Chondrocyte (in vitro differentiated cells): ENCODE results near the gene EIPR1. TPM values are rescaled to one million over a fixed set of nuclear protein-coding genes. Genes with fewer than 3 reads are reported as not detected.

Experiments used
- DNase-seq: peaks from one replicate; pipeline ENCODE4 v3.0.0; 2021; ENCODE audit warnings: mixed read lengths, low spot score
- H3K27ac Mint-ChIP-seq: one replicate; pipeline ENCODE4 v1.8.0; 2021; ENCODE audit warnings: mild to moderate bottlenecking, moderate library complexity, mixed read lengths; ENCODE audit not compliant: unreplicated experiment
- H3K27me3 Mint-ChIP-seq: 2 replicates; pipeline ENCODE4 v1.8.0; 2021; ENCODE audit warnings: low read depth, mixed read lengths
- H3K36me3 Mint-ChIP-seq: 2 replicates; pipeline ENCODE4 v1.8.0; 2021; ENCODE audit warnings: low read depth, mixed read lengths
- H3K4me1 Mint-ChIP-seq: 2 replicates; pipeline ENCODE4 v1.8.0; 2021; ENCODE audit warnings: low read depth, mild to moderate bottlenecking, mixed read lengths
- H3K4me3 Mint-ChIP-seq: one replicate; pipeline ENCODE4 v1.8.0; 2021; ENCODE audit warnings: mild to moderate bottlenecking, moderate library complexity, mixed read lengths; ENCODE audit not compliant: unreplicated experiment
- H3K9me3 Mint-ChIP-seq: 2 replicates; pipeline ENCODE4 v1.8.0; 2021; ENCODE audit warnings: low read depth, mixed read lengths
- total RNA-seq: library from RNA; stranded (reverse); gene quantifications from 3 replicates; pipeline ENCODE4 v1.2.1, GENCODE V29; 2021
- TF ChIP-seq, protein P1 (sequence below): fragments of 200-600 bp; sonication (generic); IDR thresholded peaks from 2 replicates; pipeline ENCODE4 v1.5.0; 2021; ENCODE audit warnings: antibody characterized with exemption, mild to moderate bottlenecking, moderate library complexity

EIPR1 gene
- total RNA-seq, 1 donor from 2014 or later = 18.2 TPM

DNA sequence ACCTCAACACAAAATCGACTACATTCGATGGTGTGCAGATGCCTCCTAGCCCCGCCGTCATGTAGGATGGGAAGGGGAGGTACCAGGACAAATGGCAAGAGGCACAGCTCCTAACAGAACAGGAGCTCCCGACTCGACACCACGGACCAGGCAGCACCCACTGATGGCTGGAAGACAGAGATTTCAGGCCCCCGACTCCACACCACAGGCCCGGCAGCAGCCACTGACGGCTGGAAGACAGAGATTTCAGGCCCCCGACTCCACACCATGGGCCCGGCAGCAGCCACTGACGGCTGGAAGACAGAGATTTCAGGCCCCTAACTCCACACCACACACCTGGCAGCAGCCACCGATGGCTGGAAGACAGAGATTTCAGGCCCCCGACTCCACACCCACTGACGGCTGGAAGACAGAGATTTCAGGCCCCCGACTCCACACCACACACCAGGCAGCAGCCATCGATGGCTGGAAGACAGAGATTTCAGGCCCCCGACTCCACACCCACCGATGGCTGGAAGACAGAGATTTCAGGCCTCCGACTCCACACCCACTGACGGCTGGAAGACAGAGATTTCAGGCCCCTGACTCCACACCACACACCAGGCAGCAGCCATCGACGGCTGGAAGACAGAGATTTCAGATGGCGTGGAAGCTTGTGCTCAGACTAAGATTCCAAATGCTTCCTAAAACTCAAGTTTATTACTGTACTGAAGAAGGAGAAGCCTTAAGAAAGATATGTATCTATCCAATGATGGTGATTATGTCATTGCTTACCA is 135.5 kb downstream of the EIPR1 start:
- DNase-seq = no peak
- Mint-ChIP-seq H3K4me1 (no peaks in the 10 kb centered on the region), H3K9me3 (no peaks in the 10 kb centered on the region), H3K4me3 (no peak overlapping the region), H3K27ac (no peak overlapping the region), H3K27me3 (no peaks in the 10 kb centered on the region), H3K36me3 (peaks cover 4% of the 10 kb centered on the region)
- TF ChIP-seq, protein P1, sequence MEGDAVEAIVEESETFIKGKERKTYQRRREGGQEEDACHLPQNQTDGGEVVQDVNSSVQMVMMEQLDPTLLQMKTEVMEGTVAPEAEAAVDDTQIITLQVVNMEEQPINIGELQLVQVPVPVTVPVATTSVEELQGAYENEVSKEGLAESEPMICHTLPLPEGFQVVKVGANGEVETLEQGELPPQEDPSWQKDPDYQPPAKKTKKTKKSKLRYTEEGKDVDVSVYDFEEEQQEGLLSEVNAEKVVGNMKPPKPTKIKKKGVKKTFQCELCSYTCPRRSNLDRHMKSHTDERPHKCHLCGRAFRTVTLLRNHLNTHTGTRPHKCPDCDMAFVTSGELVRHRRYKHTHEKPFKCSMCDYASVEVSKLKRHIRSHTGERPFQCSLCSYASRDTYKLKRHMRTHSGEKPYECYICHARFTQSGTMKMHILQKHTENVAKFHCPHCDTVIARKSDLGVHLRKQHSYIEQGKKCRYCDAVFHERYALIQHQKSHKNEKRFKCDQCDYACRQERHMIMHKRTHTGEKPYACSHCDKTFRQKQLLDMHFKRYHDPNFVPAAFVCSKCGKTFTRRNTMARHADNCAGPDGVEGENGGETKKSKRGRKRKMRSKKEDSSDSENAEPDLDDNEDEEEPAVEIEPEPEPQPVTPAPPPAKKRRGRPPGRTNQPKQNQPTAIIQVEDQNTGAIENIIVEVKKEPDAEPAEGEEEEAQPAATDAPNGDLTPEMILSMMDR = no peak

DNA sequence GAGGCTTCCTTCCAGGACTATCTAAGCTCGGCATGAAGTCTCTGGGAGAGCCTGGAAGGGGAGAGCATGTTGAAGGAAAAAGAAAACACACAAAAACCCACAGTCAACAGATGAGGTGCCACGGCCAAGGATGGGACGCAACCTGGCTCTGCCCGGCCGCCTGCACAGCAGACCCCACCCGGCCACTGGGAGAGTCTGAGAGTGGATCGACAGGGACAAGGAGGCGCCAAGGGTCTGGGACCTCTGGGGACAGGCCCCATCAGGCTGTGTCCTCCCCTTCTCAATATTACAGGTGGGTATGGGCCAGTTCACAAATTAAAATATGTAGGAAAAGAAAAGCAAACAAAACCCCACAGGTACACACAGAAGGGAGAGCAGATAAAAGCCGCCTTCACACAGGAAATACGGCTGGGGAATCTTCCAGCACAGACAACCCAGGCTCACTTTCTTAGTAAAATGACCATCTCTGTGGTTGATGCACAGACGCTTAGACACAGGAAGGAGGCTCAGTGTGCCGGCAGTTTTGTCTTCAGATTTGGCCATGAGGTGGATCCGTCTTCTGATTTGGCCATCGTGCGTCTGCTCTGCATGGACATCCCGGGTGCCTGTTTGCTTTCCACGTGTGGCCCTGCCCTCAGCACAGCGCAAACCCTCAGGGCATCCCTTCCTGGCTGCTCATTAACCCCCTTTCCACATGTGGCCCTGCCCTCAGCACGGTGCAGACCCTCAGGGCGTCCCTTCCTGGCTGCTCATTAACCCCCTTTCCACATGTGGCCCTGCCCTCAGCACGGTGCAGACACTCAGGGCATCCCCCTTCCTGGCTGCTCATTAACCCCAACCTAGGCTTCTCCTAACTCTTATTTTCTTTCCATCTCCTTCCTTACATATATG is 138.4 kb downstream of the EIPR1 start:
- Mint-ChIP-seq H3K9me3 (no peaks in the 10 kb centered on the region), H3K36me3 (peaks cover 2% of the 10 kb centered on the region), H3K27me3 (no peaks in the 10 kb centered on the region), H3K4me1 (no peaks in the 10 kb centered on the region), H3K27ac (no peak overlapping the region), H3K4me3 (no peak overlapping the region)
- no peak for DNase-seq
- TF ChIP-seq, protein P1 = no peak

DNA sequence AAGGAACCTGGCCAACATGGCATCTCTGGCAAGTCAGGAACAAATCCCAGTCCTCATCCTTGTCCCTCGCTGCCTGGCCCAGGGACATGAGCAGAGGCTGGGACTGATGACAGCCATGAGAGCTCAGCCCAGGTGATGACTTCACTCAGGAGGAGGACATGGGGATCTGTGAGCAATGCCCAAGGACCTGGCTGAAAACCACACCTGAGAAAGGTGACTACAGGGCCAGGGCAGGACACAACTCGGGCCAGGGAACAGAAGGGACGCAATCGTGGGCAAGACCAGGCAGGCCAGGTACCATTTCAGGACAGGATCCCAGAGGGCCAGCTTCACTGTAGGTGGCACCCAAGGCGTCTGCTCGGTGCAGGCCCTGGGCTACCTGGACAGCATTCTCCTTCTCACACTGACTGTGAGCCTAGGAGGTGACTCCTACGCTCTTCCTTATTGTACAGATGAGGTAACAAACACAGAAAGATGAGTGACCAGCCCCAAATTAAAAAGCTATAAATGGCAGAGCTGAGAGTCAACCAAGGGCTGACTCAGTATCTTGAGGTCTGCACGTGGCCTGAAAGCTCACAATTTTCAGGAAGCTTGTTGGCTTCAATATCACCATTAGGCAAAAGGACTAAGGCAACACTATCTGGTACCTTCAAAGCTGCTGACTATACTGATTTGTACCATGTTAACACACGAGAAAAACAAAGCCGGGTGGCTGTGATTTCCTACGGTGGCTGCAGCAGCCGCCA is 141.1 kb downstream of the EIPR1 start:
- Mint-ChIP-seq H3K27me3 (no peaks in the 10 kb centered on the region), H3K27ac (no peak overlapping the region), H3K36me3 (peaks cover 2% of the 10 kb centered on the region)

DNA sequence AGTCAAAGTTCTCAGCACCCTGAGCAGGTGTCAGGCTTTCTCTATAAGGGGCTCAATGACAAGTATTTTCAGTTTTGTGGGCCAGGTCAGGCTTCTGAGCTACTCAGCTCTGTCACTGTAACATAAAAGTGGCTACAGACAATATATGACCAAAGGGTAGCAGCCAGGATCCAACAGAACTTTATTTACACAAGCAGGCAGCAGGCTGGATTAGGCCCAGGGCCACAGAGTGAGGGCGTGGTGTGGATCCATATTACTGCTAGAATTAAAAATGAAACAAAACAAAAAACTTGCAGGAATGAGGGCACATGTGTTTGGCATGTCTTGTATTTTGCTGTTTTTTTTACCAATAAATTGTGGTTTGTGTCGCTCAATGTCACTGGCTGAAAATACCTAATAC is 143.7 kb downstream of the EIPR1 start:
- H3K27ac Mint-ChIP-seq = no peak overlapping the region

More for the DNA sequence above, 141.1 kb downstream of the EIPR1 start:
- H3K4me3 Mint-ChIP-seq = no peak overlapping the region
- H3K4me1 Mint-ChIP-seq = no peaks in the 10 kb centered on the region
- no peaks in the 10 kb centered on the region for H3K9me3 Mint-ChIP-seq
- TF ChIP-seq, protein P1 = no peak
- DNase-seq = no peak

More for the DNA sequence above, 143.7 kb downstream of the EIPR1 start:
- no peaks in the 10 kb centered on the region for H3K4me1 Mint-ChIP-seq
- TF ChIP-seq, protein P1 = no peak
- H3K36me3 Mint-ChIP-seq = peaks cover 7% of the 10 kb centered on the region
- no peaks in the 10 kb centered on the region for H3K27me3 Mint-ChIP-seq
- DNase-seq = no peak
- peaks cover 18% of the 10 kb centered on the region for H3K9me3 Mint-ChIP-seq
- no peak overlapping the region for H3K4me3 Mint-ChIP-seq
